HepG2 (cell line): ENCODE measurements around the gene SGMS1. TPM values are rescaled to one million over a fixed set of nuclear protein-coding genes. Genes with fewer than 3 reads are reported as not detected.

Source experiments
- ATAC-seq: fragments of 200-7000 bp; cut with Tn5 transposase; 3 replicates; pipeline ENCODE4 v1.9.1; 2020; ENCODE audit warnings: mild to moderate bottlenecking, moderate library complexity
- BruUV-seq: library from RNA; stranded (reverse); fragments of 400-500 nt; replicated peaks from 2 replicates; lab custom pipeline; 2021; lab: Mats Ljungman, UMichigan
- CTCF ChIA-PET: fragments of 300-600 bp; formaldehyde crosslinking; extraction: SDS; loops from one replicate; lab custom pipeline; 2021; ENCODE audit warnings: low total read pairs, inconsistent platforms, low intra/inter-chr PET ratio; lab: Yijun Ruan, JAX
- POLR2A ChIA-PET: fragments of 350-600 bp; sonication (Branson Sonifier 250); formaldehyde crosslinking; loops from one replicate; lab custom pipeline; 2020; ENCODE audit warnings: antibody characterized with exemption, inconsistent platforms; lab: Yijun Ruan, JAX
- DNase-seq: peaks from one replicate; pipeline ENCODE4 v3.0.0-alpha.2; 2015; ENCODE audit warnings: low spot score
- FAIRE-seq: peaks from 3 replicates; lab custom pipeline; 2011; peaks lifted over from hg19 to GRCh38; lab: Jason Lieb, UNC
- H2AFZ ChIP-seq: one replicate; pipeline ENCODE4 v1.6.1; 2011; ENCODE audit warnings: low read length, inconsistent platforms
- H3K27ac ChIP-seq: fragments of 300-600 bp; 3 replicates; pipeline ENCODE4 v1.8.0; 2011; ENCODE audit warnings: mixed run types, mild to moderate bottlenecking, mixed read lengths, low read length, inconsistent platforms; ENCODE audit not compliant: insufficient read depth; ENCODE audit errors: extremely low read length
- H3K27me3 ChIP-seq, 2 experiments: fragments of 200-600 bp in 1 of 2; 2 replicates in 1 of 2; 3 replicates in 1 of 2; pipeline versions ENCODE4 v1.6.0 to v1.8.0; 2011; ENCODE audit warnings: low read length in 2 of 2, mild to moderate bottlenecking in 2 of 2, moderate library complexity in 2 of 2, inconsistent platforms in 1 of 2; ENCODE audit not compliant: insufficient read depth in 2 of 2, control insufficient read depth in 1 of 2
- H3K36me3 ChIP-seq, 2 experiments: fragments of 200-600 bp in 1 of 2; replicated peaks in 1 of 2; 2 replicates in 1 of 2; 3 replicates in 1 of 2; pipeline versions ENCODE4 v1.5.1 to v1.8.0; 2011; ENCODE audit warnings: low read length in 2 of 2, inconsistent platforms in 1 of 2; ENCODE audit not compliant: insufficient read depth in 2 of 2, control insufficient read depth in 1 of 2
- H3K4me1 ChIP-seq: 2 replicates; pipeline ENCODE4 v1.5.1; 2012; ENCODE audit warnings: low read length, inconsistent platforms; ENCODE audit not compliant: insufficient read depth
- H3K4me2 ChIP-seq: 2 replicates; pipeline ENCODE4 v1.6.0; 2011; ENCODE audit warnings: low read depth, low read length, inconsistent platforms
- H3K4me3 ChIP-seq, 3 experiments: fragments of 200-600 bp in 1 of 3; sonication (generic), shearing (Covaris generic) in 1 of 3; replicated peaks in 1 of 3; 2 replicates each; pipeline ENCODE4 v1.5.1; 2011 to 2016; ENCODE audit warnings: low read length in 3 of 3, inconsistent platforms in 2 of 3, low read depth in 2 of 3, mild to moderate bottlenecking in 2 of 3, control low read depth in 1 of 3, mixed read lengths in 1 of 3; ENCODE audit not compliant: insufficient read depth in 1 of 3
- H3K79me2 ChIP-seq: one replicate; pipeline ENCODE4 v1.6.1; 2011; ENCODE audit warnings: low read length, inconsistent platforms; ENCODE audit not compliant: insufficient read depth
- H3K9ac ChIP-seq: 2 replicates; pipeline ENCODE4 v1.6.0; 2011; ENCODE audit warnings: mild to moderate bottlenecking, low read depth, low read length, inconsistent platforms; ENCODE audit not compliant: insufficient read depth
- H3K9me3 ChIP-seq: 2 replicates; pipeline ENCODE4 v1.5.1; 2012; ENCODE audit warnings: mild to moderate bottlenecking, low read length
- H4K20me1 ChIP-seq: 2 replicates; pipeline ENCODE4 v1.6.0; 2011; ENCODE audit warnings: inconsistent platforms, mild to moderate bottlenecking, low read length, moderate library complexity; ENCODE audit not compliant: insufficient read depth
- FOXJ3 ChIP-seq: sonication (generic); formaldehyde crosslinking; IDR thresholded peaks from 2 replicates; pipeline ENCODE4 v1.4.0; 2020; ENCODE audit warnings: missing genetic modification reagents, mild to moderate bottlenecking, borderline replicate concordance
- JUNB ChIP-seq: sonication (generic); formaldehyde crosslinking; IDR thresholded peaks from 2 replicates; pipeline ENCODE4 v1.8.0; 2022; ENCODE audit warnings: missing genetic modification reagents, mild to moderate bottlenecking, borderline replicate concordance
- MED1 ChIP-seq: sonication (generic); formaldehyde crosslinking; IDR thresholded peaks from 2 replicates; pipeline ENCODE4 v1.4.0; 2020; ENCODE audit warnings: missing genetic modification reagents
- PLRG1 ChIP-seq: fragments of 450-650 bp; conservative IDR thresholded peaks from 2 replicates; pipeline ENCODE4 v1.6.1; 2016
- RFX5 ChIP-seq: IDR thresholded peaks from 2 replicates; pipeline ENCODE4 v1.6.1; 2011; ENCODE audit warnings: low read depth, low read length, improper control_type of control experiment
- RORA ChIP-seq: sonication (generic); formaldehyde crosslinking; IDR thresholded peaks from 2 replicates; pipeline ENCODE4 v1.5.0; 2020; ENCODE audit warnings: mild to moderate bottlenecking, missing genetic modification reagents, moderate library complexity
- SIX1 ChIP-seq: sonication (generic); formaldehyde crosslinking; IDR thresholded peaks from 2 replicates; pipeline ENCODE4 v1.4.0; 2020; ENCODE audit warnings: missing genetic modification reagents, borderline replicate concordance
- STAG1 ChIP-seq: sonication (generic); formaldehyde crosslinking; IDR thresholded peaks from 2 replicates; pipeline ENCODE4 v1.4.0; 2020; ENCODE audit warnings: missing genetic modification reagents
- TARDBP ChIP-seq: sonication (generic); formaldehyde crosslinking; IDR thresholded peaks from 2 replicates; pipeline ENCODE4 v1.8.0; 2022; ENCODE audit warnings: mild to moderate bottlenecking, missing genetic modification reagents
- ZNF234 ChIP-seq: sonication (generic); formaldehyde crosslinking; conservative IDR thresholded peaks from 2 replicates; pipeline ENCODE4 v1.5.1; 2020; ENCODE audit warnings: mild to moderate bottlenecking, missing genetic modification reagents
- ZNF430 ChIP-seq: sonication (generic); formaldehyde crosslinking; IDR thresholded peaks from 2 replicates; pipeline ENCODE4 v1.9.0; 2021; ENCODE audit warnings: mild to moderate bottlenecking, missing genetic modification reagents
- ZNF552 ChIP-seq: sonication (generic); formaldehyde crosslinking; IDR thresholded peaks from 2 replicates; pipeline ENCODE4 v1.9.0; 2022; ENCODE audit warnings: missing genetic modification reagents, mild to moderate bottlenecking, borderline replicate concordance
- ZNF562 ChIP-seq: sonication (generic); formaldehyde crosslinking; IDR thresholded peaks from 2 replicates; pipeline ENCODE4 v1.8.0; 2022; ENCODE audit warnings: missing genetic modification reagents, borderline replicate concordance
- ZNF589 ChIP-seq: sonication (generic); formaldehyde crosslinking; conservative IDR thresholded peaks from 2 replicates; pipeline ENCODE4 v1.8.0; 2022; ENCODE audit warnings: mild to moderate bottlenecking, moderate library complexity, missing genetic modification reagents
- WGBS: methylation state at CpG from one replicate; pipeline ENCODE4 v1.1.6; 2017; ENCODE audit warnings: low lambda C conversion rate; 5-methylcytosine and 5-hydroxymethylcytosine counted together
- in situ Hi-C: cut with HindIII; loops from 2 replicates; pipeline ENCODE4 v1.10.0; 2017; ENCODE audit warnings: low pct_unique_long_range_greater_than_20kb; ENCODE audit not compliant: extremely low pct_ligation_motif_present
- intact Hi-C: fragments of 100-400 bp; cut with micrococcal nuclease; formaldehyde crosslinking; loops from one replicate; pipeline ENCODE4 v1.10.0; 2022; ENCODE audit not compliant: unreplicated experiment
- polyA plus RNA-seq, 8 experiments: library from polyadenylated mRNA; depleted of rRNA in 3 of 8; stranded (reverse) in 7 of 8; unstranded in 1 of 8; fragments of >200 nt; fragmentation: Illumina TruSeq in 4 of 8; extraction: Trizol in 4 of 8; gene quantifications; 2 replicates each; pipeline versions ENCODE4 v1.2.1 to v1.2.3, GENCODE V29; 2011 to 2016; ENCODE audit warnings: low read depth in 4 of 8, missing spikeins in 1 of 8, mixed read lengths in 1 of 8; ENCODE audit not compliant: insufficient read depth in 1 of 8
- total RNA-seq, 5 experiments: library from RNA; depleted of rRNA; stranded (reverse); fragments of >200 nt; fragmentation: Illumina TruSeq; extraction: Trizol; gene quantifications; 2 replicates each; pipeline ENCODE4 v1.2.3, GENCODE V29; 2016; ENCODE audit warnings: low read depth in 1 of 5
- TF ChIP-seq, protein P1 (sequence below): sonication (generic); formaldehyde crosslinking; IDR thresholded peaks from 2 replicates; pipeline ENCODE4 v1.5.0; 2020; ENCODE audit warnings: mild to moderate bottlenecking, missing genetic modification reagents, borderline replicate concordance
- TF ChIP-seq, protein P2 (sequence below): sonication (generic); formaldehyde crosslinking; IDR thresholded peaks from 2 replicates; pipeline ENCODE4 v1.4.0; 2020; ENCODE audit warnings: low read depth, mild to moderate bottlenecking, missing genetic modification reagents

SGMS1 gene
- total and polyA plus RNA-seq, 2 of the 13 experiments (the other 11 are each of a cell fraction or from before 2014, with no cell fraction given): 6.5 to 15.1 TPM

DNA sequence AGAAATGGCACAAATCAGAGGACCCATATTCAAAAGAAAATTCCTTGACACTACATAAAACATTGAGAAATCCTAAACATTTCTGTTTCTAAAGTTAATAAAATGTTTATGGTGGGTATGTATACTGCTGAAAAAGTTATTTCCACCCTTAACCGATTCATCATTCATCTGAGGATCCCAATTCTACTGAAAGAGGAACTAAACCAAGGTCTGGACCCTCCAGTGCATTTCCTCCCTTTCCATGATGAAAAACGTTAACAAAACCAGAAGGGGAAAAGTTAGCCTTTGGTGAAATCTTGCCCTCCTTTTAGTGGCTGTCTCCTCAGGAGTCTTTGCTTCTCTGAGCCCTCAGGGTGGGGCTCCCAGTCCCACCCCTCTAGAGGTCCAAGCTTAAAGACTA is 227.9 kb downstream of the SGMS1 start (continued):
- TF ChIP-seq ZNF589 (CRISPR knock-in tag) (no peak), ZNF430 (CRISPR knock-in tag) (no peak), ZNF552 (CRISPR knock-in tag) (no peak), RORA (CRISPR knock-in tag) (no peak), STAG1 (CRISPR knock-in tag) (no peak), TARDBP (CRISPR knock-in tag) (no peak)
- TF ChIP-seq, protein P1, sequence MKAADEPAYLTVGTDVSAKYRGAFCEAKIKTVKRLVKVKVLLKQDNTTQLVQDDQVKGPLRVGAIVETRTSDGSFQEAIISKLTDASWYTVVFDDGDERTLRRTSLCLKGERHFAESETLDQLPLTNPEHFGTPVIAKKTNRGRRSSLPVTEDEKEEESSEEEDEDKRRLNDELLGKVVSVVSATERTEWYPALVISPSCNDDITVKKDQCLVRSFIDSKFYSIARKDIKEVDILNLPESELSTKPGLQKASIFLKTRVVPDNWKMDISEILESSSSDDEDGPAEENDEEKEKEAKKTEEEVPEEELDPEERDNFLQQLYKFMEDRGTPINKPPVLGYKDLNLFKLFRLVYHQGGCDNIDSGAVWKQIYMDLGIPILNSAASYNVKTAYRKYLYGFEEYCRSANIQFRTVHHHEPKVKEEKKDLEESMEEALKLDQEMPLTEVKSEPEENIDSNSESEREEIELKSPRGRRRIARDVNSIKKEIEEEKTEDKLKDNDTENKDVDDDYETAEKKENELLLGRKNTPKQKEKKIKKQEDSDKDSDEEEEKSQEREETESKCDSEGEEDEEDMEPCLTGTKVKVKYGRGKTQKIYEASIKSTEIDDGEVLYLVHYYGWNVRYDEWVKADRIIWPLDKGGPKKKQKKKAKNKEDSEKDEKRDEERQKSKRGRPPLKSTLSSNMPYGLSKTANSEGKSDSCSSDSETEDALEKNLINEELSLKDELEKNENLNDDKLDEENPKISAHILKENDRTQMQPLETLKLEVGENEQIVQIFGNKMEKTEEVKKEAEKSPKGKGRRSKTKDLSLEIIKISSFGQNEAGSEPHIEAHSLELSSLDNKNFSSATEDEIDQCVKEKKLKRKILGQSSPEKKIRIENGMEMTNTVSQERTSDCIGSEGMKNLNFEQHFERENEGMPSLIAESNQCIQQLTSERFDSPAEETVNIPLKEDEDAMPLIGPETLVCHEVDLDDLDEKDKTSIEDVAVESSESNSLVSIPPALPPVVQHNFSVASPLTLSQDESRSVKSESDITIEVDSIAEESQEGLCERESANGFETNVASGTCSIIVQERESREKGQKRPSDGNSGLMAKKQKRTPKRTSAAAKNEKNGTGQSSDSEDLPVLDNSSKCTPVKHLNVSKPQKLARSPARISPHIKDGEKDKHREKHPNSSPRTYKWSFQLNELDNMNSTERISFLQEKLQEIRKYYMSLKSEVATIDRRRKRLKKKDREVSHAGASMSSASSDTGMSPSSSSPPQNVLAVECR (CRISPR knock-in tag): no peak
- TF ChIP-seq, protein P2, sequence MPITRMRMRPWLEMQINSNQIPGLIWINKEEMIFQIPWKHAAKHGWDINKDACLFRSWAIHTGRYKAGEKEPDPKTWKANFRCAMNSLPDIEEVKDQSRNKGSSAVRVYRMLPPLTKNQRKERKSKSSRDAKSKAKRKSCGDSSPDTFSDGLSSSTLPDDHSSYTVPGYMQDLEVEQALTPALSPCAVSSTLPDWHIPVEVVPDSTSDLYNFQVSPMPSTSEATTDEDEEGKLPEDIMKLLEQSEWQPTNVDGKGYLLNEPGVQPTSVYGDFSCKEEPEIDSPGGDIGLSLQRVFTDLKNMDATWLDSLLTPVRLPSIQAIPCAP: no peak

DNA sequence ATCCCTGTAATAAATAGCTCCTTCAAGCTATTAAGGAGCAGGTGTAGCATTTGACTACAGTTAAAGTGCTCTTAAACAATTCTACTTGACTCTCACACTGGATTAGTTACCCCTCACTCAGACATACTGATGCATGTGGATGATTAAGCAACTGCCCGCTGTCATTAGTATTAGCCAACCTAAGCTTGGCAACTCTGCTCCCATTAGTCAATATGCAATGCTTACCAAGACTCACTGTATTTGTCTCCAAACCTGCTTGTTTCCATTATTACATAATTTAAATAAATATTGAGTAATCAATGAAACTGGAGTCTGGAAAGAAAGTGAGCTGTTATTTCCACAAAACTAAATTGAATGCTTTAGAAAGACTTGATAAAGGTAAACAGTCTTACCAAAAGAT is 228.5 kb downstream of the SGMS1 start:
- peak overlapping the region; percentile 72 for H3K27ac ChIP-seq
- H4K20me1 ChIP-seq: no peaks in the 10 kb centered on the region
- H3K4me1 ChIP-seq: peaks cover 75% of the 10 kb centered on the region
- no peak overlapping the region for H3K9ac ChIP-seq
- CTCF ChIA-PET: no interaction called here
- in situ Hi-C loops: no loop called here
- H2AFZ ChIP-seq: no peak overlapping the region
- FAIRE-seq: peak; percentile 21
- peak overlapping the region; percentile 30; the same call in 1 of the 2 replicates for H3K4me2 ChIP-seq
- ATAC-seq: peak; percentile 64
- DNase-seq: peak; percentile 85
- no peaks in the 10 kb centered on the region for H3K9me3 ChIP-seq
- 16% methylated on average over 1 of the region's 1 CpG for whole genome bisulfite sequencing
- intact Hi-C loops: no loop called here
- no peaks in the 10 kb centered on the region for H3K36me3 ChIP-seq
- no peaks in the 10 kb centered on the region for H3K27me3 ChIP-seq
- BruUV-seq: no TSS peak
- H3K79me2 ChIP-seq: peaks cover 2% of the 10 kb centered on the region
- no peak overlapping the region for H3K4me3 ChIP-seq
- POLR2A ChIA-PET: interaction anchor here (0.7 to 1.1 kb wide), 4 partner anchors 9 to 230 kb away, joined by 3 to 5 read pairs (median 4); no protein-coding TSS in a partner anchor
- TF ChIP-seq FOXJ3 (CRISPR knock-in tag): peak; percentile 88; the same call in 1 of the 2 replicates
- no peak for TF ChIP-seq ZNF234 (CRISPR knock-in tag)
- TF ChIP-seq PLRG1: no peak
- TF ChIP-seq MED1 (CRISPR knock-in tag): peak; percentile 66
- no peak for TF ChIP-seq ZNF562 (CRISPR knock-in tag)
- peak; percentile 57; the same call in 1 of the 2 replicates for TF ChIP-seq SIX1
- TF ChIP-seq RFX5: no peak
- TF ChIP-seq JUNB (CRISPR knock-in tag): peak; percentile 49; the same call in 1 of the 2 replicates
